GM12874 (cell line): Measurements from ENCODE around the gene SHC1.

Experiments
- TF ChIP-seq, protein P1 (sequence below): IDR thresholded peaks from 2 replicates; pipeline ENCODE4 v1.5.1; 2011; ENCODE audit warnings: low read depth, mild to moderate bottlenecking, control low read depth, low read length, moderate library complexity; ENCODE audit not compliant: insufficient read depth

Gene SHC1

DNA sequence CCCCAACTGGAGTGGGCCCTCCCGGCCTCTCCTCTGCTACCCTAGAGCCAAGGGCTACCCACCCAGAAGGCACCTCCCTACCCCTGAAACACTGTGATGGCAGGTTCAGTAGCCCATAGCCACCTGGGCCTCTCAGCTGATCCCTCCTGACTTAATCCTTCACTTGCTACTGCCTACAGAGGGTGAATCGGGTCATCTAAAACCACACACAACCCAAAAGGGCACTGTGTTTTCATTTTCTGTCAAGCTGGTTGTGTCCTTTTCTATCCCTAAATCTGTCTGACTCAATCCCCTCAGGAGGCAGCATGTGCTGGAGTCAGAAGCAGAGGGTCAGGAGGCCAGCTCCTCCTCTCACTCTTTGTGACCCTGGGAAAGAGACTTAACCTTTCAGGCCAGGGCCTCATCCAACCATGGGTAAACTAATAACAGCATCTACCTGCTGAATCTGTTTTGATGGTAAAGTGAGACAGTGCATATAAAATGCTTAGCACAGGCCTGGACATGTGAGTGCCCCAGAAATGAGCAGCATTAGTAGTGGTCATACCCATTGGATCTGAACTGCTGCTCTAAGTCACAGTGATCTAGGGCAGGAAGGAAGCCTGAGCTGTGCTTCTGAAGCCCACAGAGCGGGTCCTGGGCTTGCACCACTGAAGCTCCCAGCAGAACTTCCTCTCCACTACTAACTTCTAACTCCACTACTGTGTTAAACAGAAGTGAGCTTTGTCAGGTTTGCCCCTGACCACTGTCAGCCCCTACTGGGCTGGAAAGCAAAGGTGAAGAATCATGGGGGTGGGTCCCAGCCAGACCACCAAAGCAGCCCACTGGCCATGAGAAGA, 45.0 kb downstream of the SHC1 start:
- TF ChIP-seq, protein P1, sequence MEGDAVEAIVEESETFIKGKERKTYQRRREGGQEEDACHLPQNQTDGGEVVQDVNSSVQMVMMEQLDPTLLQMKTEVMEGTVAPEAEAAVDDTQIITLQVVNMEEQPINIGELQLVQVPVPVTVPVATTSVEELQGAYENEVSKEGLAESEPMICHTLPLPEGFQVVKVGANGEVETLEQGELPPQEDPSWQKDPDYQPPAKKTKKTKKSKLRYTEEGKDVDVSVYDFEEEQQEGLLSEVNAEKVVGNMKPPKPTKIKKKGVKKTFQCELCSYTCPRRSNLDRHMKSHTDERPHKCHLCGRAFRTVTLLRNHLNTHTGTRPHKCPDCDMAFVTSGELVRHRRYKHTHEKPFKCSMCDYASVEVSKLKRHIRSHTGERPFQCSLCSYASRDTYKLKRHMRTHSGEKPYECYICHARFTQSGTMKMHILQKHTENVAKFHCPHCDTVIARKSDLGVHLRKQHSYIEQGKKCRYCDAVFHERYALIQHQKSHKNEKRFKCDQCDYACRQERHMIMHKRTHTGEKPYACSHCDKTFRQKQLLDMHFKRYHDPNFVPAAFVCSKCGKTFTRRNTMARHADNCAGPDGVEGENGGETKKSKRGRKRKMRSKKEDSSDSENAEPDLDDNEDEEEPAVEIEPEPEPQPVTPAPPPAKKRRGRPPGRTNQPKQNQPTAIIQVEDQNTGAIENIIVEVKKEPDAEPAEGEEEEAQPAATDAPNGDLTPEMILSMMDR = no peak

DNA sequence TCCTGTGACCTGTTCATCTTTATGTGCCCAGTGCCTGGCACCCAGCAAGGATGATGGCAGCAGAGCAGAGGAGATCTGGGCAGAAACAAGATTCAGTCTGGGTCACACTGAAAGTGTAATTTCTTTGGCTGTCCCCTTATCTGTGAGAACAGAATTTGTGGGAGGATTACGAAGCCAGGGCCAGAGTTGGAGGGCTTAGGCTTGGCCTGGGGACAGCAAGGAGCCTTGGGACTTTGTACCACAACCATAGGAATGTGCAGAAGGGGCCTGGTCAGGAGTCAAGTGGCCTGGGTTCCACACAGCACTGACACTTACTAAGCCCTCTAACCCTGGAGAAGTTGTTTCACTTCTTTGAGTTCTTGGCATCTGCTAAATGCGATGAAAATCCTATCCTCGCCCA, 46.9 kb downstream of the SHC1 start:
- TF ChIP-seq, protein P1 = no peak

DNA sequence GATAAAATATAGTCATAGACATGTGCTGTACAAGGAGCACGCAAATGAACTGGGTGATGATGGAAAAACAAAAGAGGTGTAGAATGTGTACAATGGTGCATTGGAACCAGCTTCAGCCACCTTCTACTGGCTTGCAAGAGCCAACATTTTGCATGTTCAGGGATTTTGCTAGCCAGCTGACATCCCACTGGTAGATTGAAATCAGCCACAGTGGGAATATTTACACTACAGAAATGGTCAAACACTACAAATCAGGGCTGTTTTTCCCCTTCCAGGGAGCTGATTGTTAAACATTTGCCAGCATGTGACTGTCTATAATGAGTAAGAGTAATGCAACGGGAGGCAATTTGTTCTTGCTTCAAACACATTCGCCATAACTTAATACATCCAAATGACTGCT, 57.3 kb downstream of the SHC1 start:
- TF ChIP-seq, protein P1 = no peak

DNA sequence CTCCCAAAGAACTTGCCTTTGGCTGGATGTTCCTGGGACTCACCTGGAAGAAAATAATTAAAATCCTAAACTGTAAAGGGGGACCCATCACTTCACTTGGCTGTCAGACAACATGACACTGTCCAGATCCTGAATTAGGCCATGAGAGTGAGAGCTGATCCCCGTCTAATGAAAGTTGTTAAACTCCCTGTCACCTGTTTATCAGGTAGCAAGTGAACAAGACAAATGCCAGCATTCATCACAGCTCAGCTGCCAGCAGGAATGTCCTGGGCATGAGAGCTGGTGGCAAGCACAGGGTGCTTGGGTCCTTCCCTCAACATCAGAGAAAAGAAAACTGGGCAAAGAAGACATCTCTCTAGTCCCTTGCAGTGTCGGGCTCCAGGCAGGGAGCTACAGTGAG, 57.8 kb downstream of the SHC1 start:
- TF ChIP-seq, protein P1 = no peak
